Muscle layer of duodenum (tissue), 2 donors: Measurements from ENCODE around the gene TLR1.
A peak's percentile ranks its signal among the peaks of the same experiment; 100 is the strongest.

Experiments used
- H3K27ac ChIP-seq: one replicate; pipeline ENCODE4 v1.7.0; 2013; ENCODE audit warnings: mild to moderate bottlenecking, low read length
- H3K27me3 ChIP-seq: one replicate; pipeline ENCODE4 v1.7.0; 2013; ENCODE audit warnings: low read depth, mild to moderate bottlenecking, control low read depth, low read length
- H3K36me3 ChIP-seq, 2 donors: one replicate each; pipeline ENCODE4 v1.7.0; 2013; ENCODE audit warnings: low read length in 2 of 2, control low read depth in 1 of 2, mild to moderate bottlenecking in 1 of 2; ENCODE audit not compliant: insufficient read depth in 2 of 2, control insufficient read depth in 1 of 2
- H3K4me1 ChIP-seq, 2 donors: one replicate each; pipeline ENCODE4 v1.7.0; 2013; ENCODE audit warnings: low read length in 2 of 2, mild to moderate bottlenecking in 2 of 2, control low read depth in 1 of 2, moderate library complexity in 1 of 2; ENCODE audit not compliant: insufficient read depth in 2 of 2, control insufficient read depth in 1 of 2
- H3K4me3 ChIP-seq, 2 donors: one replicate each; pipeline ENCODE4 v1.7.0; 2013; ENCODE audit warnings: low read length in 2 of 2, low read depth in 1 of 2, mild to moderate bottlenecking in 1 of 2
- H3K9me3 ChIP-seq, 2 donors: one replicate each; pipeline ENCODE4 v1.7.0; 2013; ENCODE audit warnings: low read length in 2 of 2, control low read depth in 1 of 2, mild to moderate bottlenecking in 1 of 2; ENCODE audit not compliant: control insufficient read depth in 1 of 2
- donor health status: healthy.

Gene TLR1

GRCh38 chr4:38804654-38805295 lies at the start of gene TLR1:
TSS of gene TLR1 (minus strand) at chr4:38804791. CDS start at chr4:38798831, 5,960 bp downstream.
- H3K9me3 ChIP-seq, result no peaks in the 10 kb centered on the region
- peaks cover 7 to 11% of the 10 kb centered on the region in 2 donors for H3K36me3 ChIP-seq
- peak within 1 kb of the TSS; percentile 47 to 61 for H3K4me3 ChIP-seq
- peak within 1 kb of the TSS; percentile 80 for H3K27ac ChIP-seq
- no peaks in the 10 kb centered on the region for H3K27me3 ChIP-seq
- H3K4me1 ChIP-seq, result peaks cover 0 to 13% of the 10 kb centered on the region in 2 donors

GRCh38 chr4:38846015-38846414 lies 41.4 kb upstream of the TLR1 start:
- Histone ChIP-seq H3K36me3 (no peaks in the 10 kb centered on the region), H3K4me3 (no peak overlapping the region), H3K27me3 (no peaks in the 10 kb centered on the region), H3K4me1 (no peaks in the 10 kb centered on the region), H3K27ac (no peak overlapping the region), H3K9me3 (no peaks in the 10 kb centered on the region)

- H3K36me3 ChIP-seq, result no peaks in the 10 kb centered on the region
- no peak overlapping the region for H3K4me3 ChIP-seq
- no peaks in the 10 kb centered on the region for H3K4me1 ChIP-seq
- no peak overlapping the region for H3K27ac ChIP-seq
- H3K27me3 ChIP-seq, result no peaks in the 10 kb centered on the region
- no peaks in the 10 kb centered on the region for H3K9me3 ChIP-seq
Observed at GRCh38 chr4:38842994-38843393, 38.4 kb upstream of the TLR1 start.

- peaks cover 0 to 4% of the 10 kb centered on the region in 2 donors for H3K9me3 ChIP-seq
- no peaks in the 10 kb centered on the region for H3K36me3 ChIP-seq
- no peak overlapping the region for H3K27ac ChIP-seq
- no peaks in the 10 kb centered on the region for H3K4me1 ChIP-seq
- H3K4me3 ChIP-seq, result no peak overlapping the region
- no peaks in the 10 kb centered on the region for H3K27me3 ChIP-seq
Observed at GRCh38 chr4:38837849-38838248, 33.3 kb upstream of the TLR1 start.

GRCh38 chr4:38837334-38837733 lies 32.7 kb upstream of the TLR1 start:
- Histone ChIP-seq H3K4me1 (no peaks in the 10 kb centered on the region), H3K27me3 (no peaks in the 10 kb centered on the region), H3K9me3 (peaks cover 0 to 4% of the 10 kb centered on the region in 2 donors), H3K4me3 (no peak overlapping the region), H3K36me3 (no peaks in the 10 kb centered on the region), H3K27ac (no peak overlapping the region)

GRCh38 chr4:38834570-38834969 lies 30.0 kb upstream of the TLR1 start:
- no peak overlapping the region for H3K4me3 ChIP-seq
- H3K27ac ChIP-seq, result no peak overlapping the region
- H3K27me3 ChIP-seq, result no peaks in the 10 kb centered on the region
- H3K9me3 ChIP-seq, result peaks cover 0 to 4% of the 10 kb centered on the region in 2 donors
- no peaks in the 10 kb centered on the region for H3K36me3 ChIP-seq
- no peaks in the 10 kb centered on the region for H3K4me1 ChIP-seq

- H3K27ac ChIP-seq, result no peak overlapping the region
- no peaks in the 10 kb centered on the region for H3K36me3 ChIP-seq
- H3K4me1 ChIP-seq, result no peaks in the 10 kb centered on the region
- H3K27me3 ChIP-seq, result no peaks in the 10 kb centered on the region
- H3K4me3 ChIP-seq, result no peak overlapping the region
- H3K9me3 ChIP-seq, result peaks cover 0 to 4% of the 10 kb centered on the region in 2 donors
Observed at GRCh38 chr4:38832624-38833528, 28.3 kb upstream of the TLR1 start.

- Histone ChIP-seq H3K27me3 (no peaks in the 10 kb centered on the region), H3K36me3 (no peaks in the 10 kb centered on the region), H3K27ac (no peak overlapping the region), H3K9me3 (peaks cover 0 to 4% of the 10 kb centered on the region in 2 donors), H3K4me1 (no peaks in the 10 kb centered on the region), H3K4me3 (no peak overlapping the region)
Observed at GRCh38 chr4:38832206-38832605, 27.6 kb upstream of the TLR1 start.

GRCh38 chr4:38831653-38832052 lies 27.1 kb upstream of the TLR1 start:
- Histone ChIP-seq H3K36me3 (no peaks in the 10 kb centered on the region), H3K9me3 (peaks cover 0 to 4% of the 10 kb centered on the region in 2 donors), H3K27ac (no peak overlapping the region), H3K4me3 (no peak overlapping the region), H3K27me3 (no peaks in the 10 kb centered on the region), H3K4me1 (no peaks in the 10 kb centered on the region)

GRCh38 chr4:38829237-38829636 lies 24.6 kb upstream of the TLR1 start:
- no peak overlapping the region for H3K27ac ChIP-seq

GRCh38 chr4:38823766-38824165 lies 19.2 kb upstream of the TLR1 start:
- H3K9me3 ChIP-seq, result no peaks in the 10 kb centered on the region
- H3K27me3 ChIP-seq, result no peaks in the 10 kb centered on the region
- no peak overlapping the region for H3K27ac ChIP-seq
- no peaks in the 10 kb centered on the region for H3K4me1 ChIP-seq
- H3K36me3 ChIP-seq, result no peaks in the 10 kb centered on the region
- no peak overlapping the region for H3K4me3 ChIP-seq

More at GRCh38 chr4:38829237-38829636, 24.6 kb upstream of the TLR1 start:
- Histone ChIP-seq H3K27me3 (no peaks in the 10 kb centered on the region), H3K9me3 (no peaks in the 10 kb centered on the region), H3K4me1 (no peaks in the 10 kb centered on the region), H3K4me3 (no peak overlapping the region), H3K36me3 (no peaks in the 10 kb centered on the region)
